ENCODE results near the gene EZR.

Gene EZR

GRCh38 chr6:158803733-158804143, 15.4 kb downstream of the EZR start:
- H3K4me3 ChIP-seq (ENCODE audit: low read length): no peak overlapping the region
- TF ChIP-seq CTCF (IDR thresholded peaks at IDR 0.05; ENCODE audit: insufficient read depth, low read depth, low read length, missing control alignments): no peak
- DNase-seq (ENCODE audit: low read depth): peak; percentile 63

GRCh38 chr6:158801655-158802294, 17.4 kb downstream of the EZR start:
- no peak for TF ChIP-seq CTCF (IDR thresholded peaks at IDR 0.05; ENCODE audit: insufficient read depth, low read depth, low read length, missing control alignments)
- no peak for DNase-seq (ENCODE audit: low read depth)
- no peak overlapping the region for H3K4me3 ChIP-seq (ENCODE audit: low read length)

DNA sequence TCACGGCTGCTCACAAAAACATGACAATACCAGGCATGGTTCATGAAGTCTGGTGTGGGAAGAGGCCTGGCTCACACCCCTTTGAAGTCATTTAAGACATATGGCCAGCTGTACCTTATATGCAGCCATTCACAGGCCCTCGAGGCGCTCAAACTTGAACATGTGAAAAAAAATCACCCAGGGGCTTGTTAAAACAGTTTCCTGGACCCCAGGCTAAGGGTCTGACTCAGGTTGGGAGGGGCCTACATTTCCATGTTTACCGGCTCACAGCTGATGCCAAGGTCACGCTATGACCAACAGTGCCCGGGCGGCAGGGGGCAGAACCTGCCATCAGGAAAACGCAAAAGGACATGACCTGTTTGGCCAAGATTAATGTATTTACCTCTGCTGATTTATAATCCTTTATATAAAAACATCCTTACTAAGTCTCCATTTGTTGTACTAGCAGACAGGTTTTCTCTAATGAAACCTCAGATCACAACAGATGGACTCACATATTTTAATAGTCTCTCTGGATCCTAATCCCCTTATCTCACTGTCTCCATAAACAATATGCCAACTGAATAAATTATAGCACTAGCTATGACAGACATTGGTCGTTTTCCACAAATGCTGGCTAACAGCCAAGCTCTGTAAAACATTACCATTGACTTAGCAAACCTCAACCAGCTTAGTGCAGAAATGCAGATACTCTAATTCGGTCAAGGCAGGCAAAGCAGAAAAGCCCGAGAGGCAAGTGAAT, 19.9 kb downstream of the EZR start:
- no peak for TF ChIP-seq CTCF (IDR thresholded peaks at IDR 0.05; ENCODE audit: insufficient read depth, low read depth, low read length, missing control alignments)
- peak; percentile 60 for DNase-seq (ENCODE audit: low read depth)
- no peak overlapping the region for H3K4me3 ChIP-seq (ENCODE audit: low read length)

GRCh38 chr6:158798311-158798710, 20.9 kb downstream of the EZR start:
- no peak for DNase-seq (ENCODE audit: low read depth)
- no peak for TF ChIP-seq CTCF (IDR thresholded peaks at IDR 0.05; ENCODE audit: insufficient read depth, low read depth, low read length, missing control alignments)
- no peak overlapping the region for H3K4me3 ChIP-seq (ENCODE audit: low read length)

DNA sequence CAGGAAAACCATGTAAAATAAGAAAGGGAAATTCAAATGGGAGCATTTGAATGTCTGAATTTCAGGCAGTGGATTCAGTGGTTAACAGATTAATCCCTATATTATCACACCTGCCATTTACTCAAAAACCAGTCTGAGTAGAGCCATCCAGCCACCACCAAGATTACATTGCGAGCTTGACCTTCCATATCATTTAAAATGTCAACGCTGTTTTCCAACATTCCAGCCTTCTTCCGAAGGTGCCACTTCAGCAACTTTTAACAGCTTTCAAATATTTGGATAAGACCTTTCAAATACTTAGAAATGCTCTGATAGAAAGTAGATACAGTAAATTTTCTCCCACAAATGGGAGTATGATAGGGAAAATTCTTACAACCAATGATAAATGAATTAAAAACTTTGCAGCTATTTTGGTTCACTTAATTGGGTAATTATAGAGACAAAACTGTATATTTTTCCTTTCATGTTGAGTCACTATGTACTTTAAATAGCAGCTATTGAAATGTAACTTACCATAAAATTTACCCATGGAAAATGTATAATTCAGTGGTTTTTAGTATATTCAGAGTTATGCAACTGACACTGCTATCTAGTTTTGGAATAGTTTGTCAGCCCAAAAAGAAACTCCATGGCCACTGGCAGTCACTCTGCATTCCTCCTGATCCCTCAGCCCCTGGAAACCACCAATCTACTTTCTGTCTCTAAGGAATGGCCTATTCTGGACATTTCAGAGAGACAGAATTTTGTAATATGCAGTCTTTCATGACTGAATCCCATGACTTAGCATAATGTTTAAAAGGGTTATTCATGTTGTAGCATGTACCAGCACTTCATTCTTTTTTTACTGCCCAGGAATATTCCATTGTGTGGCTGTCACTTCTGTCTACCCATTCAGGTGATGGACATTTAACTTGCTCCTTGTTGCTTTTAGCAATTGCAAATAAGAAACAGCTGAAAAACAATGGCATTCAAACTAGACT, 21.5 kb downstream of the EZR start:
- H3K4me3 ChIP-seq (ENCODE audit: low read length): no peak overlapping the region

More for the DNA sequence above, 21.5 kb downstream of the EZR start:
- peak; percentile 69 for DNase-seq (ENCODE audit: low read depth)
- no peak for TF ChIP-seq CTCF (IDR thresholded peaks at IDR 0.05; ENCODE audit: insufficient read depth, low read depth, low read length, missing control alignments)

Data from epithelial cell of esophagus (primary cell).